ENCODE measurements around the gene TOM1.

Gene TOM1

GRCh38 chr22:35349704-35350538 is 50.2 kb downstream of the TOM1 start:
- no peak overlapping the region for H3K4me3 ChIP-seq (ENCODE audit: low read depth, low read length)
- no peak for TF ChIP-seq CTCF (IDR thresholded peaks at IDR 0.05; ENCODE audit: low read depth, low read length)
- TF ChIP-seq MAX (IDR thresholded peaks at IDR 0.05; ENCODE audit: low read depth, low read length): no peak
- no peak for TF ChIP-seq POLR2A (IDR thresholded peaks at IDR 0.05; ENCODE audit: extremely low read depth, insufficient read length)
- no peak for TF ChIP-seq MYC (IDR thresholded peaks at IDR 0.05; ENCODE audit: low read depth, low read length)
- no peak for DNase-seq (ENCODE audit: low read depth)

GRCh38 chr22:35350539-35351503 is 51.1 kb downstream of the TOM1 start:
- H3K4me3 ChIP-seq (ENCODE audit: low read depth, low read length): peak overlapping the region; percentile 35
- no peak for TF ChIP-seq POLR2A (IDR thresholded peaks at IDR 0.05; ENCODE audit: extremely low read depth, insufficient read length)
- peak; percentile 27; the same call in 1 of the 2 replicates for TF ChIP-seq MYC (IDR thresholded peaks at IDR 0.05; ENCODE audit: low read depth, low read length)
- peak; percentile 41 for TF ChIP-seq CTCF (IDR thresholded peaks at IDR 0.05; ENCODE audit: low read depth, low read length)
- TF ChIP-seq MAX (IDR thresholded peaks at IDR 0.05; ENCODE audit: low read depth, low read length): peak; percentile 54; the same call in 1 of the 2 replicates
- peak; percentile 89 for DNase-seq (ENCODE audit: low read depth)

GRCh38 chr22:35352214-35353111 is 52.8 kb downstream of the TOM1 start:
- peak; percentile 46 for DNase-seq (ENCODE audit: low read depth)
- no peak for TF ChIP-seq MYC (IDR thresholded peaks at IDR 0.05; ENCODE audit: low read depth, low read length)
- peak; percentile 57 for TF ChIP-seq CTCF (IDR thresholded peaks at IDR 0.05; ENCODE audit: low read depth, low read length)
- no peak overlapping the region for H3K4me3 ChIP-seq (ENCODE audit: low read depth, low read length)

GRCh38 chr22:35353318-35353717 is 53.6 kb downstream of the TOM1 start:
- no peak overlapping the region for H3K4me3 ChIP-seq (ENCODE audit: low read depth, low read length)
- DNase-seq (ENCODE audit: low read depth): no peak
- TF ChIP-seq MYC (IDR thresholded peaks at IDR 0.05; ENCODE audit: low read depth, low read length) (no peak), MAX (IDR thresholded peaks at IDR 0.05; ENCODE audit: low read depth, low read length) (no peak), POLR2A (IDR thresholded peaks at IDR 0.05; ENCODE audit: extremely low read depth, insufficient read length) (no peak), CTCF (IDR thresholded peaks at IDR 0.05; ENCODE audit: low read depth, low read length) (no peak)

- H3K4me3 ChIP-seq (ENCODE audit: low read depth, low read length): no peak overlapping the region
- DNase-seq (ENCODE audit: low read depth): no peak
- TF ChIP-seq CTCF (IDR thresholded peaks at IDR 0.05; ENCODE audit: low read depth, low read length): no peak
- TF ChIP-seq POLR2A (IDR thresholded peaks at IDR 0.05; ENCODE audit: extremely low read depth, insufficient read length): no peak
Observed at GRCh38 chr22:35354068-35354467, 54.4 kb downstream of the TOM1 start.
